Hypothalamus (tissue), 51 donors: Measurements from ENCODE around the gene PSTPIP1.
A peak's percentile ranks its signal among the peaks of the same experiment; 100 is the strongest.

Experiments
- DNase-seq, 51 donors: peaks; one replicate each; lab custom pipeline; 2025; lab: John Stamatoyannopoulos, UW

The PSTPIP1 gene

GRCh38 chr15:77064063-77064462 lies 69.1 kb downstream of the PSTPIP1 start:
- no peak for DNase-seq

- no peak for DNase-seq
Observed at GRCh38 chr15:77064539-77065308, 69.8 kb downstream of the PSTPIP1 start.

DNA sequence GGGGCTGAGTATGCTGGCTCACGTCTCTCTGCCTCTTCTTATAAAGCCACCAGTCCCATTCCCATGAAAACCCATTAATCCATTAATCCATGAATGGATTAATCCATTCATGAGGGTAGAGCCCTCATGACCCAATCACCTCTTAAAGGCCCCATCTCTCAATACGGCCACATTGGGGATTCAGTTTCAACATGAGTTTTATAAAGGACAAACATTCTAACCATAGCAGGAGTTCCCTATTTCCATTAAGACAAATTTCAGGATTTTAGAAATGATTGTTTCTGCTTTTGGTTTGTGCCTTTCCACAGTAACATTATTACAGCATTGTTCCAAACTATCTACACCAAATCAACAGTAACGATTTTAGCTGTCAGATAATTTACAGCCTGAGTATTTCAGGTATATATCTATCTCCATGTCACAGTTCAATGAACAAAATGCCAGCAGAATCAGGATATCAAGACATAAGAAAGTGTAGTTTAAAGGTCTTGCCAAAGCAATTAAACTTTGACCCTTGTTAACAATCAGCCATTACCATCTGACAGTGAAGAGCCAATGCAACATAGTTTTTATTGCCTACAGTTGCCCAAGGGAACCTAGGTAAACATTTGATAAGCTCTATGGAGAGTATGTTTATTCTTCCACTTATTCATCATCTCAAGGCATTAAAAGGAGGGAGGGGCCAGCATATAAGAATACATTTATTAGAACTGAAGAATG lies 72.2 kb downstream of the PSTPIP1 start:
- no peak for DNase-seq

- DNase-seq: no peak
Observed at GRCh38 chr15:77067691-77068367, 72.9 kb downstream of the PSTPIP1 start.

DNA sequence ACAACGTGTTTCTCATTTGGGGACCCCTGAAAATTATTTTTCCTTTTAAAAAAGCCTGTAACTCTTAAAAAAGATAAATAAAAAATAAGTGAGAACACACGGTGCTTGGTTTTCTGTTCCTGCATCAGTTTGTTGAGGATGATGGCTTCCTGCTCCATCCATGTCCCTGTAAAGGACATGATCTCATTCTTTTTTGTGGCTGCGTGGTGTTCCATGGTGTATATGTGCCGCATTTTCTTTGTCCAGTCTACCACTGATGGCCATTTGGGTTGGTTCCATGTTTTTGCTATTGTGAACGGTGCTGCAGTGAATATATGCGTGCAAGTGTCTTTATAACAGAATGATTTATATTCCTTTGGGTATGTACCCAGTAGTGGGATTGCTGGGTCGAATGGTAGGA lies 73.7 kb downstream of the PSTPIP1 start:
- no peak for DNase-seq

GRCh38 chr15:77069521-77070121 lies 74.7 kb downstream of the PSTPIP1 start:
- no peak for DNase-seq

- no peak for DNase-seq
Observed at GRCh38 chr15:77070180-77070494, 75.2 kb downstream of the PSTPIP1 start.

DNA sequence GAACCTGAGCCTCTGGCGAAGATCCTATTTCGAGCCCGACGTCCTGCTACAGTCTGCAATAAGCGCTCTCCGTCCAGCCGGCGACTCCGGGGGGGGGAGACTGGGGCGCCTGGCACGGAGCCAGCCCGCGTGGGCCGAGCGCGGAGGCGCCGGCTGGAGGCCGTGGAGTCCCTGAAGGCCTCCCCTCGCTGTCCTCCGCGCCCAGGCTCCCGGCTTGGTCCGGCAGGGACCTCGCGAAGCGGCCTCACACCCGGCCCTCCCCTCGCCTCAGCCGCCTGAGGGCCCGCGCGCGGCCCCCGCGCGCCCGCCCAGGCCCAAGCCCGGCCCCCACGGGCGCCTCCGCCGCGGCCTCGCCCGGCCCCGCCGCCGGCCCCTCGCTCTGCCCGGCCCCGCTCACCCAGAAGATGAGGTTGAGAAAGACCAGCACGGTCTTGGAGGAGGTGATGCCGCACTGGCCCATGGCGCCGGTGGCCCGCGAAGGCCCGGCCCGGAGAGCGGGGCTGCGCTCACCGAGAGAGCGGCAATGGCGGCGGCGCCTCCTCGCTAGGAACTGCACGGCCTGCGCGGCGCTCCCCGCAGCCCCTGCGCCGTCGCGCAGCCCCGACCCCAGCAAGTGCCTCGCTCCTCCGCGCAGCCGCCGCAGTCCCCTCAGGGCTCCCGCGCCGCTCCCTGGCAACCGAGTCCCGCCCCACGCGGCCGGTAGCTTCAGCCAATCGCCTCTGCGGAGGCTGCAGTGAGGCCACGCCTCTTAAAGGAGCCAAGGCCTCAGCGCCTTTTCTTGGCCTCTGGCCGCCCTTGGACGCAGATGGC lies 75.8 kb downstream of the PSTPIP1 start, which contains the start of gene TSPAN3:
Gene TSPAN3 (minus strand): TSS at position 615 of the 810 bp plus-strand sequence. CDS start 155 bp downstream, at position 460.
- peak; percentile 16 to 95 (median 86) for DNase-seq

- no peak for DNase-seq
Observed at GRCh38 chr15:77071305-77072223, 76.6 kb downstream of the PSTPIP1 start.

DNA sequence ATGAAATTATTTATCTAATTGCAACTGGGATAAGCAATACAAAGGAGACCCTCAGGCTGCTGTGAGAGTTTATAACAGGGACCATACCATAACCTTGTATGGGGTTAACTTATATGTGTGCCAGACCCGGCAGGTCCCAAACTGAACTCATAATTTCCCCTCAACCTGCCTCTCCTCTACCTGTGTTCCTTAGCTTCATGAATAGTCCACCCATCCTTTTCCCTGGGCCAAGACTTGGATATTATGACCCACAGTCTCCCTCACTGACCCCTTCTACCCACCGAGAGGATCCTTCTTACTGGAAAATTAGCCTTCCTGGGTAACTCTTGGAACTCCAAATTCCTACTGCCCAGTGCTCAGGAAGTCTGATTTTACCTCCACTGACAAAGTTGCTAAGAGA lies 79.4 kb downstream of the PSTPIP1 start:
- DNase-seq: no peak

GRCh38 chr15:77075528-77075927 lies 80.6 kb downstream of the PSTPIP1 start:
- peak in 23 of 51 donors; percentile 13 to 58 (median 37) for DNase-seq

DNA sequence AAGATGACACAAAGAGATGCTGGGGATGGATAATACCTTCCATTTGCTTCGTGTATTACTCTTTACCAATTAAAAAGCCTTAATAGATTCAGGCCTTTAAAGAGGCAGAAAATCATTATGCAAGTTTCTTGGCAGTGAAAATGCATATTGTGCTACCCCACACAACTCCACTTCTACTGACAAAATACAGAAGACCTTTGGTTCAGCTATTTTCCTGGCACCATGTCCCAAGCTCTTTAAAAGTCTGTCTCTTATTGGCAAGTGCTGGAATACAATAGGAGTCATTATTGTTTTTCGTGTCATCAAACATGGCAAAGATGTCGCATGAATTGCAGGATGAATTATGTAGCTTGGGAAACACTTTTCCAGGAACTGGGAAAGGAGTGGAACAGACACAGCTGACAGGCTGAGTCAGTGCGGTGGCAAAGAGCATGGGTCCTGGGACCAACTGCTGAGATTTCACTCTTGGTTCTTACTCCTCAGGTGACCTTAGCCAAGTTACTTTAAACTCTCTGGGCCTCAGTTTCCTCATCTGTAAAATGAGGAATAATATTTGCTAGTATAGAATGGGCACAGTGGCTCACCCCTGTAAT lies 81.5 kb downstream of the PSTPIP1 start:
- DNase-seq: peak in 5 of 51 donors; percentile 14 to 39 (median 22)

GRCh38 chr15:77081971-77082370 lies 87.0 kb downstream of the PSTPIP1 start:
- DNase-seq: no peak

DNA sequence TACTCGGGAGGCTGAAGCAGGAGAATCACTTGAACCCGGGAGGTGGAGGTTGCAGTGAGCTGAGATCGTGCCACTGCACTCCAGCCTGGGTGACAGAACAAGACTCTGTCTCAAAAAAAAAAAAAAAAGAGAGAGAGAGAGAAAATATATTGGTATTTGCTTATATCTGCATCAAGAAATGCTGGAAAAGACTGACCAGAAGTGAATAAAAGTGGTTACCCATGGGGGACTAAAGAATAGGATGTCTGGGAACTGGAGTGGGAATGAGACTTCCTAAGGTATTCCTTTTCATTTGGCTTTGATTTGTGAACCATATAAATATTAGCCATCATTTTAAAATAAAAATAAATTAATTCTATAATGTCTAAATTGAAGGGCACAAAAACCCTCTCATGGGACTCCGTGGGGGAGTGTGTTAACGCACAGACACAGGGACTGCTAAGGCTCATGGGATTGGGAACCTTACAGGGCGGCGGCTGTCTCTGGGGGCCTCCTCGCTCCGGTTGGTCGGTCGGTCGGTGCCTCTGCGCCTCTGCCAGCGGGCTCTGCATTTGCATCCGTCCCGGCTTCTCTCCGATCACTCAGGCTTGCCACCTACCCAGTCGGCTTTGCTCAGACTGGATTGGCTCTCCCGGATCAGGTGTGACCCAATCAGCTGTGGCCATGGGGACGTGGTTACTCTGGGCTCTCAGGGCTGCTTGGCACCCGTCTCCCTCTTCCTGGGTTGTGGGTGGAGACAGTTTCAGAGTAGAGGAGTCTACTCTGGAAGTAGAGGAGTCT lies 88.6 kb downstream of the PSTPIP1 start:
- DNase-seq: peak in 48 of 51 donors; percentile 13 to 82 (median 54)

GRCh38 chr15:77084436-77084835 lies 89.5 kb downstream of the PSTPIP1 start:
- no peak for DNase-seq

- no peak for DNase-seq
Observed at GRCh38 chr15:77085297-77085696, 90.4 kb downstream of the PSTPIP1 start.
